SKM-1 (cell line): Measurements from ENCODE around the gene MSL1.

Experiments
- DNase-seq: peaks from one replicate; lab custom pipeline; 2025; ENCODE audit not compliant: unreplicated experiment; lab: John Stamatoyannopoulos, UW

MSL1 gene

DNA sequence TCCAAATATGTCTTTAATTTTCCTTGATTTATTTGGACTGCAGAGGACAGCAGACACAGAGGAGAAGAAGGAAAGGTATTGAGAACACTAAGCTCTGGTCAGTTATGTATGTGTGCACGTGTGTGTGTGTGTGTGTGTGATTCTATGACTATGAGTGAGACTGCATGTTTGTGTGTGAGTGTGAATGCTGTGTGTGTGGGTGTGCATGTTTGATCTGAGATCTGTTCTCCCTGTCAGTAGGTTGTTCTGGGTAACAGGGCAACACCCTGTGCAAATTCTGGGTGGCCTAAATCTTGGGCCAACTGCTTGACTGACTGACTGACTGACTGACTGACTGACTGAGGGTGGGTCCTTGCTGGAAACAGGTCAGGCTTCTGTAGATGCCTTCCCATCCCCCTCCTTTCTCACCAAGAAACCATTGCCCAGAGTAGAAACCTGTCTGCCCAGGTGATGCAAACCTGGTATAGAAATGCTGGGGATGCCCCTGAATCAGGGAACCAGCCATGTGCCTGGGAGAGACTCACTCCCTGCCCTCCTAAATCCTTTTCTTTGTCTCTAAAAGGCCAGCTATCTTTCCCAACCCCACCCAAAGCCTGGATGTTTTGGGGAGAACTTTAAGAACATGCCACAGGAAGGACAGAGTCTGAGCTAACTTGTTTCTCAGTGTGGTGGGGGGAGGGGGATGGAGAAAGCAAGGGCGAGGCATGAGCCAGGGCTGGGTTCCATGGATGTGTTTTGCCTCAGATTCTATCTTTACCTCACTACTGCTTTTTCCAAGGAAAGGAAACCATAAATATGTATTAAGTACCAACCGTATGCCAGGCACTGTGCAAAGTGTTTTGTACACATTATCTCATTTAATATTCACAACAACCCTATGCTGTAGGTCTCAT lies 16.9 kb upstream of the MSL1 start:
- DNase-seq = no peak

DNA sequence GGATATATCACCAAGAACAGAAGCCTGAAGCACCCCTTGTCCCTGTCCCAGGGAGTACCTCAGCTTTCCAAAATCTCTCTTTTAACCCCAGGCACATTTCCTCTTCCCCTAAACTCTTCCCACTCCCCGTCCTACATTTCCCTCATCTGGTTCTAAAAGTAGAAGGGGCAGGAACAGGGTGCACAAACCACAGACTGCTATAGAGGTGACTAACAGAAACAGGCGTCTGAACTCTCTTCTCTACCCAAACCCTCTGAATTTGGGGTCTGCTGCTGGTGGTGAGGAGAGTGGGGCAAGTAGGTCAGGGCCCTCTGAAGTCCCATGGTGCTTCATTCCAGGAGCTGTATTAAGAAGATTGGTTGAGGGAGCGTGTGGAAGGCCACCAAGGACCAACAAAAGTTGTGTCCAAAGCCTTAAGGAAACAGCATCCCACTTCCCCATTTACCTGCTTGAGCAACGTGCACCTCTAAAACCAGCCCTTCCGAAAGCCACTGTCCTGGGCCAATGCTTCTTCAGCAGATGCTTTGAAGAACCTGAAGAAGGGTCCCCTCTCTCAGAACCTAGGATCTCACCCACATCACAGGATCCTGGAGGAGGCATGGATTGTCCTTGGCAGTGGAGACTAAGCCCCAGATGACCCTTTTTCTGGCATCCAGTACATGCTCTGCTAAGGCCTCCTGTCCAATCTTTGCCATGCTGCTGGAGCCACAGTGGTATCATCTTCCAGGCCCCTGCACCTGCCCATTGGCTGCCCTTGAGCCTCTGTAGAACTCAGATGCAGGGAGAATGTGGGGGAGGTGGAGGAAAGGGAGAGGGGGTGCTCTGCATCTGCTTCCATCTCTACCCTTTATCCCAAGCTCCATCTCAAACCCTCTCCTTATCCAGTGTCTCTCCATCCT lies 15.7 kb upstream of the MSL1 start:
- DNase-seq = no peak

DNA sequence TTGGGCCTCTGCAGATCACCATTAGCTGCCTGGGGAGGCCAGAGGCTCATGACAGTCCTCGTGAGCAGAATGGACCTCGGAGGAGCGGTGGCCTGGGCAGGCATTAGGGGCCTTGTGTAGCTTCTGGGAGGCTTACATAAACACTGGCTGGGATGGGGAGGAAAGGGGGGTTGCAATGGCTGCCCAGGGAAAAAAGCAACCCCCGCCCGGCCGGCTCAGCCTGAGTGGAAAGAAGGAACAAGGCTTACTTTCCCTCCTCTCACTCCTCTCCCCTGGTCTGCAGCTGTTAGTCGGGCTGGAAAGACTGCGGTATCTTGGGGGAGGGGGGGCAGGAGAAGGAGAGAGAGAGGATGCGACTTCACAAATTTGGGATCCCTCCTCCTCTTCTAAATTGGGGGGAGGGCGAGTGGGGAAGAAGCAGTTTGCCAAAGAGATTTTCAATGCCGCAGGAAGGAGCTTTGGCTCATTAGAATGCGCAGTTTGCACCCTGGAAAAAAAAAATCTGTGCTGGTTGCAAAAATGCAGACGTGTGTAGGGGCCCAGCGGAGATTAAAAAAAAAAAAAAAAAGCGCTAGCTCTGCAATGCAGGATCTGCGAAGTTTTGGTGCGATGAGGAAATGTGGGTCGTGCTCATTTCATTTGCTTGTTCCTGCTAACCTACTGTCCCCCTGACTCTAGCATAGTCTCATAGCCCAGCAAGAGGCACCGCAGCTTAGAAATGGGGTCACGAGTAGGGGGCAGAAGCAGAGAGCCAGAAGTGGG lies 14.8 kb upstream of the MSL1 start:
- DNase-seq = no peak

DNA sequence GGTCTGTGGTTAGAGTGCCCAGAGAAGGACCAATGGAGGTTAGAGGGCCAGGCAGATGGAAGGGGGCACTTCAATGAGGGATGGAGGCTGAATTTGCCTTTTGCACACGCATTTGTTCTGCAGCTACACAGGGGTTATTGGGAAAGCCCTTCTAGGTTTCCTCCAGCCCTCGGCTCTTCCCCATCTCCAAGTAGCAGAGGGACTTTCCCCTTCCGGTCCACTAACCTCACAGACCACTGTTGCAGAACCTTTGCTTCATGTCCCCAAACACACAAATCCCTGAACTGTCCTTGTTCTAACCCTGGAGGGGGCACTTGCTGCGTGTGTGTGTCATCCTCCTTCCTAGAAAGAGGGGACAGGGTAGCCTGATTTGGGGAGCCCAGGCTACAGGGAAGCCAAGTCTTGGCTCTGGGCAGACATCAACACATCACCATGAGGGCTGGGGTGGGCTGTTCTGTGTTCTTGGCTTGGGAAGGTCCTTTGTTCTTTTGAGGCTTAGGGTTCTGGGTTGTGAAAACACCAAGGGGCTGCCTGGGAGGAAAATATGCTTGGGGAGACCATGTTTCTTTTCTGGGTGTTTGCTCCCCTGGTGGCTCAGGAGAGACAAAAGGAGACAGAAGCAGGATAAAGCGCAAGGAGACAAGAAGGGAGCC lies 14.1 kb upstream of the MSL1 start:
- DNase-seq = peak; percentile 83

DNA sequence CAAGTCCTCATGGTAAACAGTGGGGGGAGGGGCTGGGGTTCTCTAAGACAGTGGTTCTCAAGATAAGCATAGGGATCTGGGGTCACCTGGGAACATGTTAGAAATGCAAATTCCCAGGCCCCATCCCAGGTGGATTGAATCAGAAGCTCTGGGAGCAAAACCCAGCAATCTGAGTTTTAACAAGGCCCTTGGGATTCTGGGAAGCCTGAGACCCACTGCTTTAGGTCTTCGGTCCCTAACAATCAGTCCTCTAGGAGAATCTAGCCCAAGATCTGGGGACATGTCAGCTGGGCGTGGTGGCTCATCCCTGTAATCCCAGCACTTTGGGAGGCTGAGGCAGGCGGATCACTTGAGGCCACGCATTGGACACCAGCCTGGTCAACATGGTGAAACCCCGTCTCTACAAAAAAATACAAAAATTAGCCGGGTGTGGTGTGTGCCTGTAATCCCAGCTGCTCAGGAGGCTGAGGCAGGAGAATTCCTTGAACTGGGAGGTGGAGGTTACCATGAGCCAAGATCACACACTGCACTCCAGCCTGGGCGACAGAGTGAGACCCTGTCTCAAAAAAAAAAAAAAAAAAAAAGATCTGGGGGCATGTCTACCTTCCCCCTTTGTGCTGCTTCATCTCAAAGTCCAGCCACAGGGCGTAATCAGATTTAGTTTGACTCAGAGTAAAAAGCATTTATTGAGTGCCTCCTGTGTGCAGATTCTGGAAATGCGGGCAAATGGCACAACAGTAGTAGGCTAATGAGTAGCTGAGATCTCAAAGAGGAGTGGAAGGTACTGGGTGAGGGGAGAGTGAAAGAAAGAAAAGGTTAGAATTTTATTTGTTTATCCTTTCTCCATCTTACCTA lies 12.6 kb upstream of the MSL1 start:
- no peak for DNase-seq

DNA sequence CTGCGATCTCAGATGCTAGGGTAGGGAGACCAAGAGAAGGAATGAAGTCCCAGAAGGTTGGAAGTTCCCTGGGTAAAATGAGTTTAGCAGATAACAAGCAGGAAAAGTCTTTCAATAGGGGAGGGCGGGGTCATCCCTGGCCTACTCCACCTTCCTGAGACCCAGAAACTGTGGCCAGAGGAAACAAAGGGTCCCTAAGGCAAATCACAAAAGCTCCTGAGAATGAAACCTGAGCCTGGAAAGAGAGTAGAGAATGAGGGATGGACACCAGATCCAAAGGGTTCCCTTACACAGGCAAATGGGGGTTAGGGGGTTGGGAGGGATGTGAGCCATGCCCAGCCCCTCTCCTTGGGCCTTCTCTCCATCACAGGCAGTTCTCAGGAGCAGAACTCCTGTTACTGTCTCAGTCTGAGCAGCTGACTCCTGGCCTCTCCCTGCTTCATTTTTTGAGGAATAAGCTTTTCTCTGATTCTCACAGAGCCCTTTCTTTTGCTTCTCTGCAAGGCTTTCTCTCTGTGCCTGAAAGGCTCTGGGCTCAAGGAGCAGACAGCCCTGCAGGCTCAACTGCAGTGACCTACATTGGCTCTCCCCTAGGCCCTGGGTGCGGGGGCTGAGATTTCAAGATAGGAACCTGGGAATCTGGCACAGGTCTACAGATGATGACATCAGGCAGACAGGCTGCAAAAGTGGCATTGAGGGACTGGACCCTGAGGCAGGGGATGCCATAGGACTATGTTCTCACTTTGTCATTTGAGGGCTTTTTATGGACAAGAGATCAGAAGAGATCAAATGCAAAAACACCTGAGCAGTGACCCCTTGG lies 11.5 kb upstream of the MSL1 start:
- no peak for DNase-seq

DNA sequence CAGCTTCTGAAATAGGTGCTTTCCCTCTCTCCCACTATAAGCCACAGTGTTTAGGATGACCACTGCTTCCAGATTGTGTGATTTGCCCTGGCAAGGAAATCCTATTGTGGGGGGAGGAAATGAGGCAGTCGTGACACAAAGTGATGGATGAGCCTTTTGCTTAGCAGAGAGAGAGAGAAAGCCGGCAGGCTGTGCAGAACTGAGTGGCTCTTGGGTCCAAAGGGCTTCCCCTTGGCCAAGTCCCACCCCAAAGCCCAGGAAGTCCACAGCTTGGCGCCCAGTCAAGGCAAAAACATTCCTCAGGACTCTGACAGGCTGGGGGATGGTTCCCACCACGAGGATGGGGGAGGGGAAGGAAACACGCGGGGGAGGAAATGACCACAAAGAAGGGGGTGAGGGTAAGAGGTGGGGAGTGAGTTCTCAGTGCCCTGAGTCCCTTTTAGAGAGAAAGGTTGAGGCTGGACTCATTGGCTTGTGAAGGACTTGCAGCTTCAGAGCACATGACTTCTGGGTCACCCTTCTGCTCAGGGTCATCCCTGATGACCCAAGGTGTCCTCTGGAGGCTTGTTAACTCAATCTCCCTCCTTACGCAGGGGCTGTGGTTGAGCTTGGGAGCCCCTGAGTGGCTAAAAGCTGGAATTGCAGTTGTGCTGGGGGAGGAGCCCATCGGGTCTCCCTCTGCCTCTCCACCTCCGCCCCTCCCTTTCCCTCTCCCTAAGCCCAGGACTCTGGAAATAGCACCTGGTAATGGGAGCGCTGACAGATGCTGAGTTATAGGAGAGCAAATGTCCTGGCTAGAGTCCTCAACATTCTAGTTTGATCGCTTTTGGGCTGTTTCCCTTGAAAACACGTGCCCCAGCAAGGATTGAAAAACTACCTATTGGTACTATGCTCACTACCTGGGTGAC lies 10.3 kb upstream of the MSL1 start:
- DNase-seq = peak; percentile 81

DNA sequence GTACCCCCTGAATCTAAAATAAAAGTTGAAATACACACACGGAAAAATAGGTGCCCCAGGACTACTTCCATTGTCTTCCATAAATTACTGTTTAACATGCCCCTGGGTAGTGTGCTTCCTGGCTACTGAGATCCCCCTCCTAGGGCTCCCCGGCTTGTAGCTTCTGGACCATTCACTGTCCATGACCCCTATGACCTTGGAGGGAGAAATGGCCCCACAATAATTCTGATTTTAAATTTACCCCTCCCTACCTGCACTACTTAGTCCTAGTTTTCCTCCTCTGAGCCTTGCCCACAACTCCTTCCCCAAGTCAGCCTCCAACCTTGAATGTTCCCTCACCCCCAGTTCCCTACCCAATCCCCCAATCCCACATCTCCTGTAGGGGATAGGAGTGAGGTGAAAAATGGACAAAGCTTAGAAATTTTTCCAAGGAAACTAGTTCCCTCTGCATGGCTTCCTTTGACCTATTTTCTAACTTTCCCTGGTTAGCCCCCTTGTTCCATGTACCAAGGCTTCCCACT lies 9.5 kb upstream of the MSL1 start:
- no peak for DNase-seq

DNA sequence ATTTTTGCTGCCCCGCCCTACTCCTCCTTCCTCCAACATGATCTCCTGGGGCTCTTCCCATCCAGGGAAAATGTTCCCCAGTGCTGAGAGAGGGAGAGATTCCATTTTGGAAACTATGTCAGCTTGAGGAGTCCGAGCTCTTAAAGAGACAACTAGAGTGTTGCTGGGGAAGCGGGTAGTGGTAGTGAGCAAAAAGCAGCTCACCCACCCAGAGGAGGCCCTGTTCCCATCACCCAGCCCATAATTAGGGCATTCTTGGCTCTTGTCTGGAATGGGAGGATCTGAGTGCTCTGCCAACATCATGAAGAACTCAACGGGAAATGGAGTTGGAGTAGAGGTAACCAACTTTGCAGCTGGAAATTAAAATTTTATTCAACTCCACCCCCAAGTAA lies 9.1 kb upstream of the MSL1 start:
- DNase-seq = no peak

DNA sequence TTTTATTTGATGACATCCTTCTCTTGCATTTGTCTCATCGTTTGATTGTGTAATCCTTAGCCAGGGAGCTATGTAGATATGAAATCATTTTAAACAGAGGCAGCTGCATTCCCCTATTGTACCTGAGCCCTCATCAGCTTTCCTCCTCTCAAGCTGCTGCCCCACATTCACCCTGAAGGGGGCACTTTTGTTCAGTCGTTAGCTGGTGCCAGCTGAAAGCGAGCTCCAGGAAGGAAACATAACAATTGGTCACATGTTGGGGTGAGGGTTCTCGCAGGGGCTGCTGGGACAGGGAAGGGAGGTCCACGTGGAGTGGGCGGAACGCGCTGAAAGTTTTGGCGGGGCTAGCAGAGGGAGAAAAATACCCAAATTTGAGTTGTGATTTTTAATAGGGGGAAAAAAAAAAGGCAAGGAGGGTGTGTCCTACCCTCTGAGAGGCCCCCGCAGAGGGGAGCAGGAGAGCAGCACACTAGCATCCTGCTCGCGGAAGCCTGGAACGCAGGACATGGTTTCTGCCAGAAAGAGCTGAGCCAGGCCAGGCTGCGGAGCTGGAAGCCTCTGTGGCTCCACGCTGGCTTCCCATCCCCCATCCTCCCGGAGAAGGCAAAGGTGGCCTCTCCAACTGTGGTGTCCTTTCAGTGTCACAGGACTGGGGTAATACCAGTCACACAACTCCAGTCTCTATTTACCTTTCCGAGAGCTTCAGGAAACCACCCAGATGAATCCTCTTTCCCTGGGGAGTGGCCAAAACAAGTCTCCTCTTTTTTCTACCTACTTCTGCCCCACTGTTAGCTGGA lies 8.5 kb upstream of the MSL1 start:
- DNase-seq = peak; percentile 95

DNA sequence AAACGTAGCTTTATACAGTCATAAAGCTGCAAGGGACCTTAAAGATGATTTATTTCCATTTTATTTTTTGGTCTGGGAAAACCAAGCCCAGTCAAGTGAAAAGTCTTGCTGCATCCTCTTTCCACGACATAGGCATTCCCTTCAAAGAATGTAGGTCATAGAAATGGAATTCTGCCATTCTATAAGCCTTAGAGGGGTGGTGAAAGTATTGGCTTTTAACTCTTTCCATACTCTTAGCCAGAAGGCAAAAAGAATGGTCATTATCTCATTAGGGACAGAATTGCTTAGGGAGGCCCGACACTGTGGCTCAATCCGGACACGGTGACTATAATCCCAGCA lies 7.9 kb upstream of the MSL1 start:
- DNase-seq = no peak

DNA sequence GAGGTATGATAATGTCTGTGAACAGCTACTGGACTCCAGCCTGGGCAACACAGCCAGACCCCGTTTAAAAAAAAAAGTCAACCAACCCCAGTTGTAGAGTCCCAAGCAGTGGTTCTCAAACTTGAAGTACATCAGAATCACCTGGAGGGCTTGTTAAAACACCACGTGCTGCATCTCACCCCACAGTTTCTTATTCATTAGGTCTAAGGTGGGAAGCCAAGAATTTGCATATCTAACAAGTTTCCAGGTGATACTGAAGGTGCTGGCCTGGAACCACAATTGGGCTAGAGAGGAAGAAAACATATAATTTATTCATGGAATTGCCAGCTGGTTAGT lies 6.7 kb upstream of the MSL1 start:
- no peak for DNase-seq

DNA sequence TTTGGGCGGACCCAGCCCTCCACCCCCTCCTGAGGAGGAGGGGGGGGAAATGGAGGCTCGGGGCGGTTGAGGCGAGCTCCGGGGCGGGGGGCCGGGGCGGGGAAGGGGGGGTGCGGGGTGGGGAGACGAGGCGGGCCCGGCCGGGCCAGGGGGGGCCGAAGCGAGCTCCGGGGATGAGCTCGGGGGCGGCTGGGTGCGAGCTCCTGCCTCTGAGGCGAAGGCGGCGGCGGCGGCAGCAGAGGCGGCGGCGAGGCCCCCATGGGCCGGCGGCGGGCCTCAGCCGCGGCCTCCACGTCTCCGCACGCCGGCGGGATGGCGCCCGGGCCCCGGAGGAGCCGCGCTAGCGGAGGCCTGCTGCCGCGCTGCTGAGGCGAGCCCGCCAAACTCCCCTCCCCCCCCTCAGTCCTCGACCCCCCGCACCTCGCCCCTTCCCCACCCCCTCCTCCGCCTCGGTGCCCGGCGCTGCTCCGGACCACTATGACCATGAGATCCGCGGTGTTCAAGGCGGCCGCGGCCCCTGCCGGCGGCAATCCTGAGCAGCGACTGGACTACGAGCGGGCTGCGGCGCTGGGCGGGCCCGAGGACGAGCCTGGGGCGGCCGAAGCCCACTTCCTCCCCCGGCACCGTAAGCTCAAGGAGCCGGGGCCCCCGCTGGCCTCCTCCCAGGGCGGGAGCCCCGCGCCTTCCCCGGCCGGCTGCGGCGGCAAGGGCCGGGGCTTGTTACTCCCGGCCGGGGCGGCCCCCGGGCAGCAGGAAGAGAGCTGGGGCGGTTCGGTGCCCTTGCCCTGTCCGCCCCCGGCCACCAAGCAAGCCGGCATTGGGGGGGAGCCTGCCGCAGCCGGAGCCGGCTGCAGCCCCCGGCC lies 596 bp downstream of the MSL1 start:
- no peak for DNase-seq

DNA sequence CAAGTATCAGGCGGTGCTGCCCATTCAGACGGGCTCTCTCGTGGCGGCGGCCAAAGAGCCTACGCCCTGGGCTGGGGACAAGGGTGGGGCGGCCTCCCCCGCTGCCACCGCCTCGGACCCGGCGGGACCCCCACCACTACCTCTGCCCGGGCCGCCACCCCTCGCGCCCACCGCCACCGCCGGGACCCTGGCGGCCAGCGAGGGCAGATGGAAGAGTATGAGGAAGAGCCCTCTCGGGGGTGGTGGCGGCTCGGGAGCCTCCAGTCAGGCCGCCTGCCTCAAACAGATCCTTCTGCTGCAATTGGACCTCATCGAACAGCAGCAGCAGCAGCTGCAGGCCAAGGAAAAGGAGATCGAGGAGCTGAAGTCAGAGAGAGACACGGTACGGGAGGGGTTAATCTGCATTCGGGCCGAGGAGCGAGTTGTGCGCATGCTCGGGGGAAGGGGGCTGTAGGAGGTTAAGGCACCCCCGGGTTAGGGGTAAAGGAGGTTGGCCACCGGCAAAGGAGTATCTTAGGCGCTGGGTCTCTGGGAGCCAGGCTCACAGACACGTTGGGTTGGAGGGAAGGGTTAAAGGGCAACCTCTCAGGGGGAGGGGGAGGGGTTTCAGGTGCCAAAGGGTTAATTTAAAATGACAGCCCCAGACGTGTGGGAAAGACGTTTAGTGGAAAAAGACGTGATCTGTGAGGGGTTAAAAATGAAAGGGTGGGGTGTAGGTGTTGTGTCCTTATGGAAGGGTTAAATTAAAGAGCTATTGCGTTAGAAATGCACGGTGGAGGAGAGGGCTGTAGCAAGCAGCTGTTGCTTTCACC lies 1.4 kb downstream of the MSL1 start:
- DNase-seq = no peak

DNA sequence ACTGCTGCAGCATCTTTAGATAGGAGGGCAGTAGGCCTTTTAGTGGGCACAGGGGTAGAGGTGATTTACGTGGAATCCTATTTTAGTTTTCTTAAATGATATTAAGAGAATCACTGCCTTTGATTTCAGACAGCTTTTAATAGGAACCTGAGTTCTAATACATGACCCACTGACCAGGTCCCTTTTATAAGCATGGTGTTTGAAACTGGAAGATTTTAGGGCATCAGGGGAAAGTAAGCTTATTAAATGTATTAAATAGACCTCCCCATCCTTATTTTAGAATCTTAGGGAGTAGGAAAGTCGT lies 2.0 kb downstream of the MSL1 start:
- DNase-seq = no peak
